Tibial nerve (tissue), 4 donors: ENCODE measurements around the gene IL20RB. TPM values are rescaled to one million over a fixed set of nuclear protein-coding genes. Genes with fewer than 3 reads are reported as not detected.
"Not testable (repeated sequence)": the region's sequence is repeated elsewhere in the genome, so short reads cannot be mapped to it uniquely, and the experiment has no call there.

Experiments used
- DNase-seq, 2 donors: peaks; one replicate each; pipeline ENCODE4 v3.0.0-alpha.2; 2019; ENCODE audit warnings: low spot score in 2 of 2
- H3K27ac ChIP-seq, 4 donors: fragments of 200-600 bp; sonication (generic) in 3 of 4; one replicate each; pipeline ENCODE4 v1.5.1; 2017 to 2019; ENCODE audit warnings: mild to moderate bottlenecking in 1 of 4
- H3K27me3 ChIP-seq, 2 donors: fragments of 200-600 bp; sonication (generic) in 1 of 2; one replicate each; pipeline versions ENCODE4 v1.5.1 to v1.6.0; 2017 to 2019
- H3K36me3 ChIP-seq, 3 donors: fragments of 200-600 bp; sonication (generic); one replicate each; pipeline ENCODE4 v1.5.1; 2018 to 2019
- H3K4me1 ChIP-seq, 4 donors: fragments of 200-600 bp; sonication (generic) in 3 of 4; one replicate each; pipeline ENCODE4 v1.5.1; 2017 to 2019
- H3K4me3 ChIP-seq, 4 donors: fragments of 200-600 bp; sonication (generic) in 3 of 4; one replicate each; pipeline ENCODE4 v1.5.1; 2017 to 2019; ENCODE audit warnings: mild to moderate bottlenecking in 1 of 4, moderate library complexity in 1 of 4
- H3K9me3 ChIP-seq, 4 donors: fragments of 200-600 bp; sonication (generic) in 3 of 4; one replicate each; pipeline ENCODE4 v1.5.1; 2017 to 2019
- EP300 ChIP-seq, 2 donors: sonication (generic); formaldehyde crosslinking; IDR thresholded peaks; one replicate each; pipeline ENCODE4 v1.6.1; 2017; ENCODE audit warnings: antibody characterized with exemption in 2 of 2, mild to moderate bottlenecking in 1 of 2
- POLR2A ChIP-seq, 2 donors: fragments of 450-650 bp; IDR thresholded peaks; one replicate each; pipeline ENCODE4 v1.6.1; 2017; ENCODE audit warnings: antibody characterized with exemption in 2 of 2, mild to moderate bottlenecking in 2 of 2, moderate library complexity in 2 of 2
- WGBS, 2 donors: methylation state at CpG; one replicate each; pipeline ENCODE4 v1.1.5; 2018; 5-methylcytosine and 5-hydroxymethylcytosine counted together
- total RNA-seq, 4 donors: library from RNA; depleted of rRNA; stranded (reverse); fragments of >200 nt; gene quantifications; one replicate each; pipeline ENCODE4 v1.1.0, GENCODE V29; 2016
- TF ChIP-seq, protein P1 (sequence below), 5 experiments: fragments of 200-600 bp in 3 of 5; fragments of 450-650 bp in 2 of 5; sonication (generic) in 3 of 5; IDR thresholded peaks; one replicate each; pipeline ENCODE4 v1.5.1; 2016 to 2019; ENCODE audit warnings: antibody characterized with exemption in 5 of 5, mild to moderate bottlenecking in 3 of 5, moderate library complexity in 2 of 5

Gene IL20RB
- total RNA-seq, 4 donors from 2014 or later: 16.8 to 50.9 (median 45.3) TPM

DNA sequence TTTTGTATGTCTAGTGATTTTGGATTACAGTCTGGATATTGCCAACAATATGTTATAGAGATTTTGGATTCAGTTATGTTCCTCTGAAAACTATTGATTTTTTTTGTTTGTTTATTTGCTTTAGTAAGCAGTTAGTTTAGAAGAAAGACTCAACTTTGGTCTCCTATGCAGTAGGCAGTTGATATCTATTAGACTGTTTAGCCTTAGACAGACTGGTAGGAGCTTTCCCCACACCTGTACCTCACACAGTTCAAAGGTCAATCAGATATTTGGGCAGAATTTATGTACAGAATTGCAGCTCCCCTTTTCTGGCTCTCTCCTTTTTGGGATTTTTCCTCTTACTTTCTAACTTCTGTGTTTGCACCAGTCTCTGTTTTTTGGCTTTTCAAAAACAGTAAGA is 42.3 kb downstream of the IL20RB start:
- TF ChIP-seq POLR2A (IDR thresholded peaks at IDR 0.05) (no peak), EP300 (IDR thresholded peaks at IDR 0.05) (no peak)
- TF ChIP-seq, protein P1, sequence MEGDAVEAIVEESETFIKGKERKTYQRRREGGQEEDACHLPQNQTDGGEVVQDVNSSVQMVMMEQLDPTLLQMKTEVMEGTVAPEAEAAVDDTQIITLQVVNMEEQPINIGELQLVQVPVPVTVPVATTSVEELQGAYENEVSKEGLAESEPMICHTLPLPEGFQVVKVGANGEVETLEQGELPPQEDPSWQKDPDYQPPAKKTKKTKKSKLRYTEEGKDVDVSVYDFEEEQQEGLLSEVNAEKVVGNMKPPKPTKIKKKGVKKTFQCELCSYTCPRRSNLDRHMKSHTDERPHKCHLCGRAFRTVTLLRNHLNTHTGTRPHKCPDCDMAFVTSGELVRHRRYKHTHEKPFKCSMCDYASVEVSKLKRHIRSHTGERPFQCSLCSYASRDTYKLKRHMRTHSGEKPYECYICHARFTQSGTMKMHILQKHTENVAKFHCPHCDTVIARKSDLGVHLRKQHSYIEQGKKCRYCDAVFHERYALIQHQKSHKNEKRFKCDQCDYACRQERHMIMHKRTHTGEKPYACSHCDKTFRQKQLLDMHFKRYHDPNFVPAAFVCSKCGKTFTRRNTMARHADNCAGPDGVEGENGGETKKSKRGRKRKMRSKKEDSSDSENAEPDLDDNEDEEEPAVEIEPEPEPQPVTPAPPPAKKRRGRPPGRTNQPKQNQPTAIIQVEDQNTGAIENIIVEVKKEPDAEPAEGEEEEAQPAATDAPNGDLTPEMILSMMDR (IDR thresholded peaks at IDR 0.05): no peak

DNA sequence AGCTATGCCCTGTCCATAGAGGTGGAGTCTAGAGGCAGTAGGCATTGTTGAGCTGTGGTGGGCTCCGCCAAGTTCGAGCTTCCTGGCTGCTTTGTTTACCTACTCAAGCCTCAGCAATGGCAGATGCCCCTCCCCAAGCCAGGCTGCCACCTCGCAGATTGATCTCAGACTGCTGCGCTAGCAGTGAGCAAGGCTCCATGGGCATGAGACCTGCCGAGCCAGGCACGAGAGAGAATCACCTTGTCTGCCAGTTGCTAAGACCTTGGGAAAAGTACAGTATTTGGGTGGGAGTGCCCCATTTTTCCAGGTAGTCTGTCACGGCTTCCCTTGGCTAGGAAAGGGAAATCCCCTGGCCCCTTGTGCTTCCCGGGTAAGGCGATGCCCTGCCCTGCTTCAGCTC is 49.6 kb downstream of the IL20RB start:
- not testable (repeated sequence) for H3K4me1 ChIP-seq, H3K9me3 ChIP-seq, H3K36me3 ChIP-seq, H3K4me3 ChIP-seq, DNase-seq, H3K27me3 ChIP-seq, H3K27ac ChIP-seq
- 88 to 89% methylated on average over 6 to 9 of the region's 9 CpGs for WGBS, 2 donors

More for the DNA sequence above, 42.3 kb downstream of the IL20RB start:
- Histone ChIP-seq H3K9me3 (no peaks in the 10 kb centered on the region), H3K36me3 (peaks cover 0 to 3% (median 0%) of the 10 kb centered on the region in 3 donors), H3K4me1 (peaks cover 0 to 15% (median 9%) of the 10 kb centered on the region in 4 donors), H3K27me3 (no peaks in the 10 kb centered on the region), H3K4me3 (no peak overlapping the region), H3K27ac (no peak overlapping the region)
- no peak for DNase-seq

DNA sequence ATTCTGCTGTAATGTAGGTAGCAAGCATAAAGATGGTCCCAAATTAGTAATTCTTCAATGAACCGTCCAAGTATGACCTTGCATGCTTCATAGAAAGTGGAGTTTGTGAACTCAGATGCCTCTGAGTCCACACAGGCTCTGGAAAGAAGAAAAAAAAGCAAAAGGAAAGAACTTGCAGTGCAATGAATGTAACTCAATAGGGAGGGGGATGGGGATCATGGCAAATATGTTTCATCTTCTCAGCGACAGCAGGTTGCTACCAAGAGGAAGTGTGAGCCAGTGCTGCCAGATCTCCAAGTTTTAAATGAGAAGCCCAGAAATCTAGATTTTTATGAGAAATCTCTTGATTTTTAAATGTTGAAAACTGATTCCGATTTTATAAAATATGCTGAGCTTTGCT is 50.3 kb downstream of the IL20RB start:
- H3K4me1 ChIP-seq: peaks cover 0 to 11% (median 0%) of the 10 kb centered on the region in 4 donors
- 63 to 74% methylated on average over 3 of the region's 3 CpGs for WGBS, 2 donors
- TF ChIP-seq EP300 (IDR thresholded peaks at IDR 0.05): no peak
- TF ChIP-seq, protein P1 (IDR thresholded peaks at IDR 0.05): no peak
- TF ChIP-seq POLR2A (IDR thresholded peaks at IDR 0.05): no peak
- no peak overlapping the region for H3K27ac ChIP-seq
- H3K36me3 ChIP-seq: no peaks in the 10 kb centered on the region
- H3K9me3 ChIP-seq: no peaks in the 10 kb centered on the region
- H3K27me3 ChIP-seq: no peaks in the 10 kb centered on the region
- no peak for DNase-seq
- H3K4me3 ChIP-seq: no peak overlapping the region

DNA sequence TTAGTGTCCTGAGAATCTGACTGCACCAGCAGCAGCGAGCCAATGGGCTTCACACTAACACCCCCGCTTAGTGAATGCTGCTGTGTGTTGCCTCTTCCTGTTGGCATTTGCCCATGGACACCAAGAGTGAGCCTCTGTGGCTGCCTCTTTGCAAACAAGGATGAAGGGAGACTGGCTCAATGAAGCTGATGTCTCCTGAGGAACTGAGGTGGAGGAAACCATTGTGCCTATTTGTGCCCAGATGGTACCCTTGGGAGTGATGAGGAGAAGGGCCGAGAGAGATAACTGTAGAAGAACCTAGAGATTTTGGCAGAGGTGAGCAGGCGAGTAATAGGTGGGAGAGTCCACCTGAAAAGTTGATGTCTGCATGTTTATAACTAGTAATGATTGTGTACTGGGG is 51.2 kb downstream of the IL20RB start:
- Histone ChIP-seq H3K27ac (no peak overlapping the region), H3K4me1 (peaks cover 0 to 16% (median 0%) of the 10 kb centered on the region in 4 donors), H3K9me3 (no peaks in the 10 kb centered on the region), H3K4me3 (no peak overlapping the region), H3K27me3 (no peaks in the 10 kb centered on the region), H3K36me3 (no peaks in the 10 kb centered on the region)
- TF ChIP-seq POLR2A (IDR thresholded peaks at IDR 0.05): no peak
- TF ChIP-seq EP300 (IDR thresholded peaks at IDR 0.05): no peak
- TF ChIP-seq, protein P1 (IDR thresholded peaks at IDR 0.05): no peak
- no peak for DNase-seq
- 72 to 81% methylated on average over 4 of the region's 4 CpGs for WGBS, 2 donors

DNA sequence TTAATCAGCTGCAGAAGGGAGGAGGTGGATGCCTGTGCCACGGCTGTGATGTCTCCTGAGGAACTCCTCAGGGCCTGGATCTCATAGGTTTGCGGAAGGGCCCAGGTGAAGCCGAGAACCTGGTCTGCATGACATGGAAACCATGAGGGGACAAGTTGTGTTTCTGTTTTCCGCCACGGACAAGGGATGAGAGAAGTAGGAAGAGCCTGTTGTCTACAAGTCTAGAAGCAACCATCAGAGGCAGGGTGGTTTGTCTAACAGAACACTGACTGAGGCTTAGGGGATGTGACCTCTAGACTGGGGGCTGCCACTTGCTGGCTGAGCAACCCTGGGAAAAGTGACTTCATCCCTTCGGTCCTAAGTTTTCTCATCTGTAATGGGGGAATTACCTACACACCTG is 52.4 kb downstream of the IL20RB start:
- no peak for DNase-seq
- Histone ChIP-seq H3K4me3 (no peak overlapping the region), H3K36me3 (no peaks in the 10 kb centered on the region), H3K9me3 (no peaks in the 10 kb centered on the region), H3K27ac (no peak overlapping the region), H3K27me3 (no peaks in the 10 kb centered on the region), H3K4me1 (peaks cover 0 to 23% (median 0%) of the 10 kb centered on the region in 4 donors)
- TF ChIP-seq POLR2A (IDR thresholded peaks at IDR 0.05) (no peak), EP300 (IDR thresholded peaks at IDR 0.05) (no peak)
- TF ChIP-seq, protein P1 (IDR thresholded peaks at IDR 0.05): no peak
- WGBS, 2 donors: 92 to 94% methylated on average over 6 of the region's 6 CpGs

DNA sequence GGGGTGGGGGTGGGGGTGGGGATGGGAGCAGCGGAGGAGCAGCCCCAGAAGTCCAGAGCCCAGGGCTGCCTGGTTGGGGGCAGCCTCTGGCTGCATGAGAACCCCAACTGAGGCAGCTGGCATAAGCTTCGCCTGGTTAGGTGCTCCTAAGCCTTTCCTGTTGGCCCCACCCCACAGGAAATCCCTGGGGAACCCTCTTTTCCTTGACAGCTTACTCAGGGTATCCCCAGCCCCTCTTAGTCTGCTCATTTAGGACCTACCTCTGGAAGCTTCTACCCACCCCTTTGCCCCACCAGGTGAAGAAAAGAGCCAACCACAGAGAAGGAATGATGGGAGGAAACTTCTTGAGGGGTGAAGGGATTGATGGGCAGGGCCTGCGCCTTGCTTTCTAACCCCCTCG is 53.4 kb downstream of the IL20RB start:
- no peak for DNase-seq
- H3K4me1 ChIP-seq: peaks cover 0 to 23% (median 0%) of the 10 kb centered on the region in 4 donors
- no peaks in the 10 kb centered on the region for H3K27me3 ChIP-seq
- TF ChIP-seq EP300 (IDR thresholded peaks at IDR 0.05) (no peak), POLR2A (IDR thresholded peaks at IDR 0.05) (no peak)
- TF ChIP-seq, protein P1 (IDR thresholded peaks at IDR 0.05): no peak
- H3K4me3 ChIP-seq: no peak overlapping the region
- 86 to 100% methylated on average over 4 of the region's 4 CpGs for WGBS, 2 donors
- H3K36me3 ChIP-seq: no peaks in the 10 kb centered on the region
- no peak overlapping the region for H3K27ac ChIP-seq
- no peaks in the 10 kb centered on the region for H3K9me3 ChIP-seq
